ENCODE measurements around the gene DAPK1.

Gene DAPK1

GRCh38 chr9:87518702-87519335 is 21.2 kb downstream of the DAPK1 start:
- no peak for DNase-seq (ENCODE audit: low spot score)
- no peak for TF ChIP-seq CTCF (IDR thresholded peaks at IDR 0.05; ENCODE audit: extremely low read depth, missing control alignments)

- DNase-seq (ENCODE audit: low spot score): no peak
- no peak for TF ChIP-seq CTCF (IDR thresholded peaks at IDR 0.05; ENCODE audit: extremely low read depth, missing control alignments)
Observed at GRCh38 chr9:87519461-87519860, 21.8 kb downstream of the DAPK1 start.

- TF ChIP-seq CTCF (IDR thresholded peaks at IDR 0.05; ENCODE audit: extremely low read depth, missing control alignments): no peak
- DNase-seq (ENCODE audit: low spot score): no peak
Observed at GRCh38 chr9:87520172-87520683, 22.6 kb downstream of the DAPK1 start.

- no peak for TF ChIP-seq CTCF (IDR thresholded peaks at IDR 0.05; ENCODE audit: extremely low read depth, missing control alignments)
Observed at GRCh38 chr9:87521834-87522233, 24.2 kb downstream of the DAPK1 start.

GRCh38 chr9:87524061-87524460 is 26.4 kb downstream of the DAPK1 start:
- TF ChIP-seq CTCF (IDR thresholded peaks at IDR 0.05; ENCODE audit: extremely low read depth, missing control alignments): no peak

More at GRCh38 chr9:87521834-87522233, 24.2 kb downstream of the DAPK1 start:
- DNase-seq (ENCODE audit: low spot score): no peak

GRCh38 chr9:87525546-87526303 is 28.1 kb downstream of the DAPK1 start:
- DNase-seq (ENCODE audit: low spot score): no peak
- no peak for TF ChIP-seq CTCF (IDR thresholded peaks at IDR 0.05; ENCODE audit: extremely low read depth, missing control alignments)

More at GRCh38 chr9:87524061-87524460, 26.4 kb downstream of the DAPK1 start:
- DNase-seq (ENCODE audit: low spot score): no peak

GRCh38 chr9:87527211-87527916 is 29.7 kb downstream of the DAPK1 start:
- DNase-seq (ENCODE audit: low spot score): no peak
- no peak for TF ChIP-seq CTCF (IDR thresholded peaks at IDR 0.05; ENCODE audit: extremely low read depth, missing control alignments)
